GM12878 (cell line): ENCODE measurements around the gene HSPA12A. TPM values are rescaled to one million over a fixed set of nuclear protein-coding genes. Genes with fewer than 3 reads are reported as not detected.

Source experiments
- ATAC-seq: fragments of 200-7000 bp; cut with Tn5 transposase; 3 replicates; pipeline ENCODE4 v1.9.1; 2020; ENCODE audit warnings: mild to moderate bottlenecking, moderate library complexity
- BruUV-seq: library from RNA; stranded (reverse); fragments of 400-500 nt; replicated peaks from 2 replicates; lab custom pipeline; 2021; lab: Mats Ljungman, UMichigan
- CTCF ChIA-PET: fragments of 300-600 bp; sonication (Branson Sonifier 250); formaldehyde crosslinking; extraction: SDS; loops from one replicate; lab custom pipeline; 2021; ENCODE audit warnings: inconsistent platforms; lab: Yijun Ruan, JAX
- POLR2A ChIA-PET: fragments of 350-600 bp; formaldehyde crosslinking; extraction: SDS; loops from one replicate; lab custom pipeline; 2021; ENCODE audit warnings: inconsistent platforms; lab: Charles Lee
- RAD21 ChIA-PET: fragments of 300-600 bp; sonication (Branson Sonifier 250); formaldehyde crosslinking; loops from one replicate; lab custom pipeline; 2023; ENCODE audit warnings: antibody characterized with exemption; ENCODE audit not compliant: unreplicated experiment; lab: Charles Lee
- SMC1A ChIA-PET: fragments of 300-600 bp; sonication (Branson Sonifier 250); formaldehyde crosslinking; loops from one replicate; lab custom pipeline; 2023; ENCODE audit not compliant: unreplicated experiment, uncharacterized antibody; lab: Charles Lee
- DNase-seq: peaks from one replicate; pipeline ENCODE4 v3.0.0-alpha.2; 2011; ENCODE audit warnings: low read depth, low spot score
- FAIRE-seq: peaks from 3 replicates; lab custom pipeline; 2011; peaks lifted over from hg19 to GRCh38; lab: Jason Lieb, UNC
- H2AFZ ChIP-seq: 2 replicates; pipeline ENCODE4 v1.6.0; 2011; ENCODE audit warnings: low read depth, low read length, control low read depth; ENCODE audit not compliant: control insufficient read depth
- H3K27ac ChIP-seq: 2 replicates; pipeline ENCODE4 v1.5.1; 2011; ENCODE audit warnings: control low read depth; ENCODE audit not compliant: control insufficient read depth, insufficient read depth
- H3K27me3 ChIP-seq, 2 experiments: replicated peaks in 1 of 2; 2 replicates each; pipeline versions ENCODE4 v1.6.0 to v1.6.1; 2011; ENCODE audit warnings: low read length in 1 of 2; ENCODE audit not compliant: control insufficient read depth in 2 of 2, insufficient read depth in 2 of 2
- H3K36me3 ChIP-seq, 2 experiments: 2 replicates each; pipeline ENCODE4 v1.5.1; 2011; ENCODE audit warnings: low read length in 1 of 2; ENCODE audit not compliant: control insufficient read depth in 2 of 2, insufficient read depth in 2 of 2
- H3K4me1 ChIP-seq: 2 replicates; pipeline ENCODE4 v1.6.1; 2011; ENCODE audit warnings: mild to moderate bottlenecking, low read length, moderate library complexity, mixed read lengths; ENCODE audit not compliant: control insufficient read depth, insufficient read depth
- H3K4me2 ChIP-seq: 2 replicates; pipeline ENCODE4 v1.6.0; 2011; ENCODE audit warnings: control low read depth; ENCODE audit not compliant: control insufficient read depth, insufficient read depth
- H3K4me3 ChIP-seq: fragments of 200-600 bp; sonication (generic); 2 replicates; pipeline ENCODE4 v1.5.1; 2016
- H3K79me2 ChIP-seq: 2 replicates; pipeline ENCODE4 v1.6.0; 2011; ENCODE audit warnings: low read length; ENCODE audit not compliant: control insufficient read depth, insufficient read depth
- H3K9ac ChIP-seq: 2 replicates; pipeline ENCODE4 v1.8.0; 2011; ENCODE audit warnings: low read length, control low read depth, mixed read lengths; ENCODE audit not compliant: control insufficient read depth, insufficient read depth
- H3K9me3 ChIP-seq: replicated peaks from 3 replicates; pipeline ENCODE4 v1.5.1; 2011; ENCODE audit warnings: mild to moderate bottlenecking, low read length; ENCODE audit not compliant: control insufficient read depth, insufficient read depth
- H4K20me1 ChIP-seq: 2 replicates; pipeline ENCODE4 v1.6.0; 2011; ENCODE audit not compliant: control insufficient read depth, insufficient read depth
- BCL11A ChIP-seq: IDR thresholded peaks from 2 replicates; pipeline ENCODE4 v1.6.1; 2011; ENCODE audit warnings: low read depth, low read length
- BRCA1 ChIP-seq: IDR thresholded peaks from 2 replicates; pipeline ENCODE4 v1.6.1; 2011; ENCODE audit warnings: low read depth, low read length, improper control_type of control experiment
- CEBPB ChIP-seq, 2 experiments: fragments of 150-350 bp in 1 of 2; IDR thresholded peaks; 2 replicates each; pipeline ENCODE4 v1.6.1; 2012 to 2014; ENCODE audit warnings: low read depth in 2 of 2, low read length in 2 of 2, borderline replicate concordance in 1 of 2, inconsistent platforms in 1 of 2
- CHD2 ChIP-seq: IDR thresholded peaks from 2 replicates; pipeline ENCODE4 v1.6.1; 2011; ENCODE audit warnings: low read depth, low read length, improper control_type of control experiment, borderline replicate concordance
- CREM ChIP-seq: IDR thresholded peaks from 2 replicates; pipeline ENCODE4 v1.6.1; 2014; ENCODE audit warnings: antibody characterized with exemption, low read depth
- ETV6 ChIP-seq, 2 experiments: fragments of 450-650 bp in 1 of 2; IDR thresholded peaks in 1 of 2; conservative IDR thresholded peaks in 1 of 2; 2 replicates each; pipeline ENCODE4 v1.6.1; 2014; ENCODE audit warnings: antibody characterized with exemption in 1 of 2, borderline replicate concordance in 1 of 2, low read depth in 1 of 2, mild to moderate bottlenecking in 1 of 2, moderate library complexity in 1 of 2
- FOXK2 ChIP-seq: fragments of 450-650 bp; IDR thresholded peaks from 2 replicates; pipeline ENCODE4 v1.6.1; 2017; ENCODE audit warnings: mild to moderate bottlenecking, moderate library complexity
- IRF4 ChIP-seq: IDR thresholded peaks from 2 replicates; pipeline ENCODE4 v1.6.1; 2011; ENCODE audit warnings: low read depth, low read length
- NFIC ChIP-seq: IDR thresholded peaks from 2 replicates; pipeline ENCODE4 v1.6.1; 2012; ENCODE audit warnings: low read depth, mild to moderate bottlenecking, inconsistent platforms, low read length, moderate library complexity
- POU2F2 ChIP-seq: IDR thresholded peaks from 3 replicates; pipeline ENCODE4 v1.6.1; 2011; ENCODE audit warnings: low read depth, mild to moderate bottlenecking, low read length, borderline replicate concordance
- SMAD1 ChIP-seq: fragments of 450-650 bp; IDR thresholded peaks from 2 replicates; pipeline ENCODE4 v1.6.1; 2018; ENCODE audit warnings: mild to moderate bottlenecking, low read depth; ENCODE audit not compliant: partially characterized antibody
- TCF3 ChIP-seq: IDR thresholded peaks from 2 replicates; pipeline ENCODE4 v1.6.1; 2012; ENCODE audit warnings: low read depth, mild to moderate bottlenecking, low read length, borderline replicate concordance; ENCODE audit not compliant: insufficient read depth
- ZNF217 ChIP-seq: fragments of 450-650 bp; IDR thresholded peaks from 2 replicates; pipeline ENCODE4 v1.6.1; 2017; ENCODE audit warnings: antibody characterized with exemption, mild to moderate bottlenecking
- ZNF24 ChIP-seq: fragments of 450-650 bp; IDR thresholded peaks from 2 replicates; pipeline ENCODE4 v1.6.1; 2017; ENCODE audit warnings: antibody characterized with exemption, mild to moderate bottlenecking
- WGBS: methylation state at CpG from one replicate; pipeline ENCODE4 v1.1.6; 2016; ENCODE audit warnings: low lambda C conversion rate; ENCODE audit not compliant: insufficient replicate concordance, insufficient coverage; ENCODE audit errors: missing lambda C conversion rate; 5-methylcytosine and 5-hydroxymethylcytosine counted together
- in situ Hi-C: fragments of 300-500 bp; cut with MboI; formaldehyde crosslinking; loops from 9 replicates; pipeline ENCODE4 v1.14.3; 2018; ENCODE audit warnings: mixed read lengths
- intact Hi-C: fragments of 100-400 bp; cut with micrococcal nuclease; formaldehyde crosslinking; loops from one replicate; pipeline ENCODE4 v1.14.2; 2022; ENCODE audit not compliant: unreplicated experiment
- polyA plus RNA-seq, 11 experiments: library from polyadenylated mRNA; depleted of rRNA in 4 of 11; unstranded in 6 of 11; stranded (reverse) in 5 of 11; fragments of >200 nt; fragmentation: Nextera tagmentation in 4 of 11; fragmentation: Illumina TruSeq in 1 of 11; extraction: Ambion mirVana in 4 of 11; extraction: Trizol in 1 of 11; gene quantifications; 1 replicate in 1 of 11; 2 replicates in 10 of 11; pipeline versions ENCODE4 v1.2.1 to v1.2.3, GENCODE V29; 2011 to 2016; ENCODE audit warnings: inconsistent platforms in 2 of 11, missing spikeins in 2 of 11, low read depth in 1 of 11
- total RNA-seq, 4 experiments: library from RNA; depleted of rRNA in 3 of 4; stranded (reverse); fragments of >200 nt in 3 of 4; fragmentation: Illumina TruSeq in 1 of 4; extraction: Trizol in 1 of 4; gene quantifications; 2 replicates each; pipeline versions ENCODE4 v1.2.1 to v1.2.3, GENCODE V29; 2013 to 2021
- TF ChIP-seq, protein P1 (sequence below): IDR thresholded peaks from 2 replicates; pipeline ENCODE4 v1.6.1; 2012; ENCODE audit warnings: low read length, inconsistent platforms
- TF ChIP-seq, protein P2 (sequence below): fragments of 450-650 bp; IDR thresholded peaks from 2 replicates; pipeline ENCODE4 v1.6.1; 2017; ENCODE audit warnings: mild to moderate bottlenecking, moderate library complexity
- TF ChIP-seq, protein P3 (sequence below): IDR thresholded peaks from 2 replicates; pipeline ENCODE4 v1.6.1; 2011; ENCODE audit warnings: mild to moderate bottlenecking, low read depth, low read length, moderate library complexity; ENCODE audit not compliant: insufficient replicate concordance
- TF ChIP-seq, protein P4 (sequence below): fragments of 450-650 bp; IDR thresholded peaks from 2 replicates; pipeline ENCODE4 v1.6.1; 2016; ENCODE audit warnings: mild to moderate bottlenecking

The HSPA12A gene
- total and polyA plus RNA-seq, 10 of the 15 experiments (the other 5 are each of a cell fraction or from before 2014, with no cell fraction given) = 0.90 to 20.2 (median 2.8) TPM

DNA sequence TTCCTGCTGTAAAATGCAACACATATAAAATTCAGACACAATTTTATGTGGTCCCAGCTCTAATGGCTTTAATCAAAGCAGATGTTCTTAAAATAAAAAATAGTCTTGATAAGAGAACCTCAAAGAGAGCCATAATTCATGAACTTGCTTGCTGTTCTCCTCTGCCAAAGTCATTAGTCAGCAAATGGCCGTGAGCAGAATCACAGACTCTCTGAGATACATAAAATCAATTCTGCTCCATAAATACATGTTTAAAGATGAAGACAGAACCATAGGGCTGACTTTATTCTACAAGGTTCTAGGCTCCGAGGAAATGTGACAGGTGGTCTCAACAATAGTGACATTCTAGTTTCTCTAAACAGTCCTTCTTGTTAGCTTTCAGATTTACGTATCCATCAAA is 29.8 kb downstream of the HSPA12A start:
- DNase-seq (no peak), FAIRE-seq (no peak), ATAC-seq (no peak)
- in situ Hi-C loops (no loop called here), intact Hi-C loops (no loop called here)
- CTCF ChIA-PET = no interaction called here
- BruUV-seq = no TSS peak
- H3K9me3 ChIP-seq = no peaks in the 10 kb centered on the region
- no peaks in the 10 kb centered on the region; a peak in 2 of 4 replicates for H3K27me3 ChIP-seq
- POLR2A ChIA-PET = no interaction called here
- no peaks in the 10 kb centered on the region for H4K20me1 ChIP-seq
- no peak overlapping the region for H3K4me2 ChIP-seq
- TF ChIP-seq BCL11A = no peak
- no peak for TF ChIP-seq POU2F2
- TF ChIP-seq, protein P1, sequence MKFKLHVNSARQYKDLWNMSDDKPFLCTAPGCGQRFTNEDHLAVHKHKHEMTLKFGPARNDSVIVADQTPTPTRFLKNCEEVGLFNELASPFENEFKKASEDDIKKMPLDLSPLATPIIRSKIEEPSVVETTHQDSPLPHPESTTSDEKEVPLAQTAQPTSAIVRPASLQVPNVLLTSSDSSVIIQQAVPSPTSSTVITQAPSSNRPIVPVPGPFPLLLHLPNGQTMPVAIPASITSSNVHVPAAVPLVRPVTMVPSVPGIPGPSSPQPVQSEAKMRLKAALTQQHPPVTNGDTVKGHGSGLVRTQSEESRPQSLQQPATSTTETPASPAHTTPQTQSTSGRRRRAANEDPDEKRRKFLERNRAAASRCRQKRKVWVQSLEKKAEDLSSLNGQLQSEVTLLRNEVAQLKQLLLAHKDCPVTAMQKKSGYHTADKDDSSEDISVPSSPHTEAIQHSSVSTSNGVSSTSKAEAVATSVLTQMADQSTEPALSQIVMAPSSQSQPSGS = no peak
- no peak for TF ChIP-seq ZNF217
- no peak for TF ChIP-seq CHD2
- no peak for TF ChIP-seq CREM
- TF ChIP-seq, protein P2, sequence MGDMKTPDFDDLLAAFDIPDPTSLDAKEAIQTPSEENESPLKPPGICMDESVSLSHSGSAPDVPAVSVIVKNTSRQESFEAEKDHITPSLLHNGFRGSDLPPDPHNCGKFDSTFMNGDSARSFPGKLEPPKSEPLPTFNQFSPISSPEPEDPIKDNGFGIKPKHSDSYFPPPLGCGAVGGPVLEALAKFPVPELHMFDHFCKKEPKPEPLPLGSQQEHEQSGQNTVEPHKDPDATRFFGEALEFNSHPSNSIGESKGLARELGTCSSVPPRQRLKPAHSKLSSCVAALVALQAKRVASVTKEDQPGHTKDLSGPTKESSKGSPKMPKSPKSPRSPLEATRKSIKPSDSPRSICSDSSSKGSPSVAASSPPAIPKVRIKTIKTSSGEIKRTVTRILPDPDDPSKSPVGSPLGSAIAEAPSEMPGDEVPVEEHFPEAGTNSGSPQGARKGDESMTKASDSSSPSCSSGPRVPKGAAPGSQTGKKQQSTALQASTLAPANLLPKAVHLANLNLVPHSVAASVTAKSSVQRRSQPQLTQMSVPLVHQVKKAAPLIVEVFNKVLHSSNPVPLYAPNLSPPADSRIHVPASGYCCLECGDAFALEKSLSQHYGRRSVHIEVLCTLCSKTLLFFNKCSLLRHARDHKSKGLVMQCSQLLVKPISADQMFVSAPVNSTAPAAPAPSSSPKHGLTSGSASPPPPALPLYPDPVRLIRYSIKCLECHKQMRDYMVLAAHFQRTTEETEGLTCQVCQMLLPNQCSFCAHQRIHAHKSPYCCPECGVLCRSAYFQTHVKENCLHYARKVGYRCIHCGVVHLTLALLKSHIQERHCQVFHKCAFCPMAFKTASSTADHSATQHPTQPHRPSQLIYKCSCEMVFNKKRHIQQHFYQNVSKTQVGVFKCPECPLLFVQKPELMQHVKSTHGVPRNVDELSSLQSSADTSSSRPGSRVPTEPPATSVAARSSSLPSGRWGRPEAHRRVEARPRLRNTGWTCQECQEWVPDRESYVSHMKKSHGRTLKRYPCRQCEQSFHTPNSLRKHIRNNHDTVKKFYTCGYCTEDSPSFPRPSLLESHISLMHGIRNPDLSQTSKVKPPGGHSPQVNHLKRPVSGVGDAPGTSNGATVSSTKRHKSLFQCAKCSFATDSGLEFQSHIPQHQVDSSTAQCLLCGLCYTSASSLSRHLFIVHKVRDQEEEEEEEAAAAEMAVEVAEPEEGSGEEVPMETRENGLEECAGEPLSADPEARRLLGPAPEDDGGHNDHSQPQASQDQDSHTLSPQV = no peak
- TF ChIP-seq, protein P3, sequence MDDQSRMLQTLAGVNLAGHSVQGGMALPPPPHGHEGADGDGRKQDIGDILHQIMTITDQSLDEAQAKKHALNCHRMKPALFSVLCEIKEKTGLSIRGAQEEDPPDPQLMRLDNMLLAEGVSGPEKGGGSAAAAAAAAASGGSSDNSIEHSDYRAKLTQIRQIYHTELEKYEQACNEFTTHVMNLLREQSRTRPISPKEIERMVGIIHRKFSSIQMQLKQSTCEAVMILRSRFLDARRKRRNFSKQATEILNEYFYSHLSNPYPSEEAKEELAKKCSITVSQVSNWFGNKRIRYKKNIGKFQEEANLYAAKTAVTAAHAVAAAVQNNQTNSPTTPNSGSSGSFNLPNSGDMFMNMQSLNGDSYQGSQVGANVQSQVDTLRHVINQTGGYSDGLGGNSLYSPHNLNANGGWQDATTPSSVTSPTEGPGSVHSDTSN = no peak
- TF ChIP-seq CEBPB (IDR thresholded peaks at IDR 0.05; ENCODE audit: borderline replicate concordance in 1 of 2, low read depth in 2 of 2, low read length in 2 of 2) = no peak
- TF ChIP-seq FOXK2 = no peak
- no peak for TF ChIP-seq ETV6 (conservative IDR thresholded peaks at IDR 0.05 in 1 of 2, IDR thresholded peaks at IDR 0.05 in 1 of 2; ENCODE audit: borderline replicate concordance in 1 of 2, low read depth in 1 of 2)
- no peak for TF ChIP-seq IRF4
- no peak for TF ChIP-seq SMAD1
- TF ChIP-seq NFIC = no peak
- no peak for TF ChIP-seq BRCA1
- TF ChIP-seq, protein P4, sequence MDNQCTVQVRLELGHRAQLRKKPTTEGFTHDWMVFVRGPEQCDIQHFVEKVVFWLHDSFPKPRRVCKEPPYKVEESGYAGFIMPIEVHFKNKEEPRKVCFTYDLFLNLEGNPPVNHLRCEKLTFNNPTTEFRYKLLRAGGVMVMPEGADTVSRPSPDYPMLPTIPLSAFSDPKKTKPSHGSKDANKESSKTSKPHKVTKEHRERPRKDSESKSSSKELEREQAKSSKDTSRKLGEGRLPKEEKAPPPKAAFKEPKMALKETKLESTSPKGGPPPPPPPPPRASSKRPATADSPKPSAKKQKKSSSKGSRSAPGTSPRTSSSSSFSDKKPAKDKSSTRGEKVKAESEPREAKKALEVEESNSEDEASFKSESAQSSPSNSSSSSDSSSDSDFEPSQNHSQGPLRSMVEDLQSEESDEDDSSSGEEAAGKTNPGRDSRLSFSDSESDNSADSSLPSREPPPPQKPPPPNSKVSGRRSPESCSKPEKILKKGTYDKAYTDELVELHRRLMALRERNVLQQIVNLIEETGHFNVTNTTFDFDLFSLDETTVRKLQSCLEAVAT = no peak
- TF ChIP-seq ZNF24 = no peak
- TF ChIP-seq TCF3 = no peak
- no peaks in the 10 kb centered on the region for H3K79me2 ChIP-seq
- H3K4me1 ChIP-seq = no peaks in the 10 kb centered on the region
- no peak overlapping the region for H2AFZ ChIP-seq
- no peak overlapping the region for H3K9ac ChIP-seq
- RAD21 ChIA-PET = no interaction called here
- SMC1A ChIA-PET = no interaction called here
- WGBS = 24% methylated on average over 3 of the region's 3 CpGs
- H3K27ac ChIP-seq = no peak overlapping the region
- H3K36me3 ChIP-seq = no peaks in the 10 kb centered on the region
- no peak overlapping the region for H3K4me3 ChIP-seq
